Neuronal stem cell (in vitro differentiated cells): ENCODE data around the gene IL18BP.

ENCODE experiments used
- DNase-seq: peaks from one replicate; pipeline ENCODE4 v3.0.0-alpha.2; 2013; ENCODE audit warnings: low spot score
- H2AFZ ChIP-seq: one replicate; pipeline ENCODE4 v1.6.1; 2013; ENCODE audit warnings: mild to moderate bottlenecking, low read length, inconsistent platforms
- H2AK5ac ChIP-seq: 2 replicates; pipeline ENCODE4 v1.6.1; 2013; ENCODE audit warnings: low read depth, mild to moderate bottlenecking, inconsistent platforms, low read length, moderate library complexity, mixed read lengths
- H2BK120ac ChIP-seq: 2 replicates; pipeline ENCODE4 v1.6.1; 2013; ENCODE audit warnings: low read depth, mild to moderate bottlenecking, inconsistent platforms, low read length, moderate library complexity, mixed read lengths
- H2BK12ac ChIP-seq: one replicate; pipeline ENCODE4 v1.6.1; 2013; ENCODE audit warnings: low read length, inconsistent platforms
- H2BK15ac ChIP-seq: 2 replicates; pipeline ENCODE4 v1.6.1; 2013; ENCODE audit warnings: mild to moderate bottlenecking, low read length, inconsistent platforms, mixed read lengths
- H2BK5ac ChIP-seq: one replicate; pipeline ENCODE4 v1.6.1; 2013; ENCODE audit warnings: inconsistent platforms, mild to moderate bottlenecking, low read length, moderate library complexity
- H3K14ac ChIP-seq: one replicate; pipeline ENCODE4 v1.6.1; 2013; ENCODE audit warnings: low read length, inconsistent platforms
- H3K18ac ChIP-seq: 2 replicates; pipeline ENCODE4 v1.6.1; 2013; ENCODE audit warnings: low read length, inconsistent platforms
- H3K23ac ChIP-seq: 2 replicates; pipeline ENCODE4 v1.6.1; 2013; ENCODE audit warnings: low read depth, mild to moderate bottlenecking, mixed read lengths, low read length, inconsistent platforms; ENCODE audit not compliant: poor library complexity
- H3K27ac ChIP-seq: replicated peaks from 3 replicates; pipeline ENCODE4 v1.5.1; 2013; ENCODE audit warnings: low read length, inconsistent platforms
- H3K27me3 ChIP-seq, 3 experiments: 2 replicates each; pipeline ENCODE4 v1.6.1; 2013; ENCODE audit warnings: low read length in 3 of 3, mild to moderate bottlenecking in 2 of 3, inconsistent platforms in 1 of 3, low read depth in 1 of 3, mixed read lengths in 1 of 3, moderate library complexity in 1 of 3; ENCODE audit not compliant: control insufficient read depth in 3 of 3, insufficient read depth in 3 of 3
- H3K36me3 ChIP-seq, 2 donors: replicated peaks in 1 of 2; 2 replicates each; pipeline ENCODE4 v1.6.1; 2013; ENCODE audit warnings: low read length in 2 of 2; ENCODE audit not compliant: control insufficient read depth in 2 of 2, insufficient read depth in 2 of 2
- H3K4ac ChIP-seq: 2 replicates; pipeline ENCODE4 v1.6.1; 2013; ENCODE audit warnings: inconsistent platforms, mild to moderate bottlenecking, low read length, moderate library complexity
- H3K4me1 ChIP-seq, 2 donors: 1 replicate in 1 of 2; 2 replicates in 1 of 2; pipeline ENCODE4 v1.6.1; 2013; ENCODE audit warnings: low read length in 2 of 2, low read depth in 1 of 2; ENCODE audit not compliant: control insufficient read depth in 2 of 2, insufficient read depth in 1 of 2
- H3K4me2 ChIP-seq: one replicate; pipeline ENCODE4 v1.6.1; 2013; ENCODE audit warnings: mild to moderate bottlenecking, low read length, inconsistent platforms; ENCODE audit not compliant: insufficient read depth, poor library complexity, severe bottlenecking
- H3K4me3 ChIP-seq, 2 donors: 2 replicates each; pipeline ENCODE4 v1.5.1; 2013; ENCODE audit warnings: low read length in 2 of 2, mild to moderate bottlenecking in 2 of 2, inconsistent platforms in 1 of 2, moderate library complexity in 1 of 2
- H3K79me1 ChIP-seq: one replicate; pipeline ENCODE4 v1.6.1; 2013; ENCODE audit warnings: low read depth, mild to moderate bottlenecking, inconsistent platforms, low read length, moderate library complexity
- H3K9ac ChIP-seq: one replicate; pipeline ENCODE4 v1.6.1; 2013; ENCODE audit warnings: mild to moderate bottlenecking, low read depth, low read length, inconsistent platforms; ENCODE audit not compliant: poor library complexity
- H3K9me3 ChIP-seq, 2 donors: replicated peaks in 1 of 2; 2 replicates each; pipeline versions ENCODE3 to v1.6.1; 2013; ENCODE audit warnings: low read length in 2 of 2, mild to moderate bottlenecking in 2 of 2, inconsistent platforms in 1 of 2, low read depth in 1 of 2, mixed read lengths in 1 of 2, moderate library complexity in 1 of 2; ENCODE audit not compliant: control insufficient read depth in 2 of 2, insufficient read depth in 1 of 2
- H4K8ac ChIP-seq: one replicate; pipeline ENCODE4 v1.6.1; 2013; ENCODE audit warnings: low read depth, mild to moderate bottlenecking, inconsistent platforms, low read length, moderate library complexity
- H4K91ac ChIP-seq: one replicate; pipeline ENCODE4 v1.6.1; 2013; ENCODE audit warnings: low read length, low read depth, mild to moderate bottlenecking, inconsistent platforms; ENCODE audit not compliant: poor library complexity
- WGBS, 2 donors: extraction: QIAGEN DNeasy Blood & Tissue Kit; methylation state at CpG; one replicate each; pipeline ENCODE4 v1.1.7; 2013; ENCODE audit warnings: missing lambda C conversion rate in 2 of 2, mixed read lengths in 1 of 2; ENCODE audit not compliant: insufficient read length in 2 of 2, insufficient replicate concordance in 1 of 2; ENCODE audit errors: extremely low coverage in 2 of 2; 5-methylcytosine and 5-hydroxymethylcytosine counted together

IL18BP gene

DNA sequence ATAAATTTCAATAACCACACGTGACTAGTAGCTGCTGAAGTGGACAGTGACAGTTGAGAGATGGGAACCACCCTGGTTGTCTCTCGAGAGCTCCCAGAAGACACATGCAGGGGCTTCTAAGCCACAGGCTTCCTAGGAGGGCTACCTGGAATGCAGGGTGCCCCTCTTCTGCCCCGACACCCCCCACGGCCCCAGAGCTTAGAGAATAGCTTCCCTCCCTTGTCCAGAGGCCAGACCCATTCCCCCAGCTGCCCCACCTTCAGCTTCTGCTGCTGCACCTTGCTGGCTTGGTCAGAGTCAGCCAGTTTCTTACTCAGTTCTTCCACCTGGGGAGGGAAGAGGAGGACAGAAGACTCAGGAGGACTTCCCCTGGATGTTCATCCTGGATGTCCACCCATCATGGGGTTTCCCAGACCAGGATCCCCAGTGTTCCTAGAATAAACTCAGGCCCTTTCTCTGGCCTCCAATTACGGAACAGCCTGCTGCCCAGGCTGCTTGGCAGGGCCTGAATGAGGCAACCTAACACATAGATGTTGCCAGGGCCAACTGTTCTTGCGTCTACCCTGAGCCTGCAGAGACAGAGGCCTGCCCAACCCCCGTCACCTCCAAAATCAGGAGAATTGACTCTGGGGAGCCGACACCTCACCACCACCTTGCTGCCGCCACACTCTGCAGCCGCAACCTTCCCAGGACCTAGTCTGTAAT is 12.0 kb downstream of the IL18BP start:
- no peak overlapping the region for H3K14ac ChIP-seq
- H2BK5ac ChIP-seq = no peak overlapping the region
- no peak overlapping the region for H3K4me3 ChIP-seq
- H3K18ac ChIP-seq = no peak overlapping the region
- no peak overlapping the region for H3K9ac ChIP-seq
- DNase-seq = no peak
- WGBS, 2 donors = no CpG with 5 or more reads among the region's 10 CpGs
- peaks cover 89 to 99% of the 10 kb centered on the region in 2 donors for H3K36me3 ChIP-seq
- H3K23ac ChIP-seq = no peak overlapping the region
- no peak overlapping the region for H2BK120ac ChIP-seq
- H2AFZ ChIP-seq = no peak overlapping the region
- H2AK5ac ChIP-seq = no peak overlapping the region
- no peak overlapping the region for H4K8ac ChIP-seq
- H3K4me1 ChIP-seq = no peaks in the 10 kb centered on the region
- H3K4me2 ChIP-seq = no peak overlapping the region
- H3K4ac ChIP-seq = no peak overlapping the region
- no peak overlapping the region for H3K27ac ChIP-seq
- no peak overlapping the region for H2BK12ac ChIP-seq
- peaks cover 9% of the 10 kb centered on the region for H3K79me1 ChIP-seq
- H3K9me3 ChIP-seq = no peaks in the 10 kb centered on the region
- no peaks in the 10 kb centered on the region for H3K27me3 ChIP-seq
- H2BK15ac ChIP-seq = no peak overlapping the region
- H4K91ac ChIP-seq = no peak overlapping the region

DNA sequence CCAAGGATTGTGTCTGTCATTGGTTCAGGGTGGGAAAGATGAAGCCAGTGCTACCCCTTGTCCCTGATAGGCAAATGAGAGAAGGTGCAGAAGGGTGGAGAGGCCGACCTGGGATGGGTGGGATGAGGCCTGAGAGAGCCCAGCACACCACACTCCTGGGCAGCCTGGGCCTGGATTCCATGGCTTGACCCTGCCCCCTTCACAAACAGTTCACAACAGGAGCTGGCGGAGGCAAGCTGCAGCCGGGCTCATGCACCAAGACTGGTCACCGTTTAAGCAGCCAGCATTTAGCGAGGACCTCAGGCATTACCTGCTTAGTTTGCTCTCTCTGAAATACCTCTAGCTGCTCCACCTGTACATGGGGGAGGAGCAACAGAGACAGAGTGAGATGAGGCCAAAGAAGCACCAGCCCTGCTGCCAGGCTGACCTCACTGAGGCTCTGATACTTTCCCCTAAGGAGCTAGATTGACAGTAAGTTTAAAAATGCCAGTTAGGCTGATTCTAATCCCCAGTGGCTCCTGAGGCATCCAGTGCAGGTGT is 13.5 kb downstream of the IL18BP start:
- no CpG with 5 or more reads among the region's 5 CpGs for WGBS, 2 donors
- no peaks in the 10 kb centered on the region for H3K27me3 ChIP-seq
- peaks cover 9% of the 10 kb centered on the region for H3K79me1 ChIP-seq
- H2BK15ac ChIP-seq = no peak overlapping the region
- no peak overlapping the region for H2BK120ac ChIP-seq
- H2AK5ac ChIP-seq = no peak overlapping the region
- no peak overlapping the region for H2BK12ac ChIP-seq
- no peak overlapping the region for H3K9ac ChIP-seq
- no peak overlapping the region for H3K27ac ChIP-seq
- no peak overlapping the region for H3K4me2 ChIP-seq
- peak overlapping the region; percentile 67 for H4K8ac ChIP-seq
- H2BK5ac ChIP-seq = peak overlapping the region; percentile 6
- no peaks in the 10 kb centered on the region for H3K4me1 ChIP-seq
- no peak overlapping the region for H3K4ac ChIP-seq
- no peak overlapping the region for H3K23ac ChIP-seq
- no peak overlapping the region for H2AFZ ChIP-seq
- no peak overlapping the region for H3K4me3 ChIP-seq
- H4K91ac ChIP-seq = no peak overlapping the region
- no peak overlapping the region for H3K18ac ChIP-seq
- no peaks in the 10 kb centered on the region for H3K9me3 ChIP-seq
- H3K36me3 ChIP-seq = peaks cover 89 to 99% of the 10 kb centered on the region in 2 donors
- no peak for DNase-seq
- H3K14ac ChIP-seq = no peak overlapping the region

DNA sequence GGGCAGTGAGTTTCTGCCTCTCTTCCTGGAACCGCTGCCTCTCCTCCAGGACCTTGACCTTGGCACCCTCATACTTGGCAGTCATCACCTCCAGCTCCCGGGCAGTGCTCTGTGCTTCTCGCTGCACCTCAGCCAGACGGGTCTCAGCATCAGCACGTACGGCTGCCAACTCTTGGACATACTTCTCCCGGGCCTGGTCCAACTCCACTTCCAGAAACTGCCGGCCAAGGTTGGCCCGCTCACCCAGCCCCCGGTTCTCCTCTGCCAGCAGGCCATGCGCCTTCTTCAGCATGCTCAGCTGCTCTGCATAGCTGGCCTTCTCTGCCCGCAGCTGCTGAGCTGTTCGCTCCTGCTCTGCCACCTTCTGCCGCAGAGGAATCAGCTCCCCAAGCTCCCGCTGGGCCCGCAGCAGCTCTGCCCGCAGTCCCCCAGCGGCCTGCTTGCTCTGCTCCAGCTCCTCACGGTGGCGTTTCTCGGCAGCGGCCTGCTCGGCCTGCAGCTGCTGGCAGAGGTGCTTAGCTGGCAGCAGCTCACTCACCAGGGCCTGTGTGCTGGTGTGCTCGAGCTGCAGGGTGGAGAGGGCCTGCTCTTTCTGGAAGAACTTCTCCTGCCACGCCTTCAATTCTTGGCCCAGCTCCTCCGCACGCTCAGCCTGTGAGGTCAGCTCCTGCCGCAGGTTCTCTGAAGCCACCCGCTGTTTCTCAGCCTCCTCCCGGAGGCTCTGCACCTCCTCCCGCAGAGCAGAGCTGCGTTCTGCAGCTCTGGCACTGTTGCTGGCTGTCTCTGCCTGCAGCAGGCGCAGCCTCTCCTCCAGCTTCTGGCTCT is 14.4 kb downstream of the IL18BP start:
- Histone ChIP-seq H2BK12ac (no peak overlapping the region), H2BK5ac (no peak overlapping the region), H2BK15ac (no peak overlapping the region), H3K9ac (peak overlapping the region; percentile 33), H3K4me2 (no peak overlapping the region), H3K14ac (no peak overlapping the region), H2BK120ac (no peak overlapping the region), H3K36me3 (peaks cover 91 to 99% of the 10 kb centered on the region in 2 donors), H3K4me3 (peak overlapping the region in 1 of 2 donors; percentile 18), H3K4me1 (no peaks in the 10 kb centered on the region), H3K27ac (no peak overlapping the region), H2AFZ (no peak overlapping the region), H3K9me3 (no peaks in the 10 kb centered on the region), H3K18ac (no peak overlapping the region), H2AK5ac (no peak overlapping the region), H4K91ac (no peak overlapping the region), H3K23ac (no peak overlapping the region), H4K8ac (peak overlapping the region; percentile 93), H3K4ac (no peak overlapping the region), H3K79me1 (peaks cover 9% of the 10 kb centered on the region), H3K27me3 (no peaks in the 10 kb centered on the region)
- no CpG with 5 or more reads among the region's 33 CpGs for WGBS, 2 donors
- no peak for DNase-seq
